A673 (cell line): ENCODE data around the gene NOP58. TPM values are rescaled to one million over a fixed set of nuclear protein-coding genes. Genes with fewer than 3 reads are reported as not detected.
A peak's percentile ranks its signal among the peaks of the same experiment; 100 is the strongest.

Experiments
- BruUV-seq: library from RNA; stranded (reverse); fragments of 400-500 nt; replicated peaks from 2 replicates; lab custom pipeline; 2021; lab: Mats Ljungman, UMichigan
- CTCF ChIA-PET: fragments of 300-600 bp; sonication (Branson Sonifier 250); formaldehyde crosslinking; loops from one replicate; lab custom pipeline; 2022; ENCODE audit warnings: antibody characterized with exemption; lab: Charles Lee
- POLR2A ChIA-PET: fragments of 300-600 bp; sonication (Branson Sonifier 250); formaldehyde crosslinking; loops from one replicate; lab custom pipeline; 2022; ENCODE audit warnings: antibody characterized with exemption; ENCODE audit not compliant: low non-redundant PET; lab: Charles Lee
- DNase-seq: peaks from one replicate; pipeline ENCODE4 v3.0.0-alpha.2; 2015; ENCODE audit warnings: low spot score
- H3K27ac ChIP-seq: fragments of 200-600 bp; sonication (generic); 2 replicates; pipeline ENCODE4 v1.5.1; 2016; ENCODE audit warnings: mixed run types, low read depth, mild to moderate bottlenecking, mixed read lengths, antibody characterized with exemption, low read length; ENCODE audit not compliant: poor library complexity, severe bottlenecking
- H3K27me3 ChIP-seq: fragments of 200-600 bp; sonication (generic); replicated peaks from 2 replicates; pipeline ENCODE4 v1.6.1; 2017; ENCODE audit warnings: mixed run types, low read depth, mild to moderate bottlenecking, mixed read lengths, antibody characterized with exemption, low read length; ENCODE audit not compliant: insufficient read depth, poor library complexity
- H3K36me3 ChIP-seq: fragments of 200-600 bp; sonication (generic); 2 replicates; pipeline ENCODE4 v1.6.1; 2016; ENCODE audit warnings: mixed run types, mild to moderate bottlenecking, mixed read lengths, antibody characterized with exemption, low read length; ENCODE audit not compliant: insufficient read depth, poor library complexity, severe bottlenecking
- H3K4me1 ChIP-seq: fragments of 200-600 bp; sonication (generic); 2 replicates; pipeline ENCODE4 v1.6.1; 2017; ENCODE audit warnings: mixed run types, mild to moderate bottlenecking, mixed read lengths, antibody characterized with exemption, low read length; ENCODE audit not compliant: insufficient read depth, poor library complexity, severe bottlenecking
- H3K4me3 ChIP-seq: fragments of 200-600 bp; sonication (generic); 2 replicates; pipeline ENCODE4 v1.5.1; 2016; ENCODE audit warnings: low read depth, mixed run types, mild to moderate bottlenecking, mixed read lengths, low read length; ENCODE audit not compliant: poor library complexity, severe bottlenecking
- H3K9me3 ChIP-seq: fragments of 200-600 bp; sonication (generic); 2 replicates; pipeline ENCODE4 v1.6.1; 2016; ENCODE audit warnings: mixed run types, low read depth, mild to moderate bottlenecking, mixed read lengths, antibody characterized with exemption, low read length; ENCODE audit not compliant: poor library complexity, severe bottlenecking
- EZH2 ChIP-seq: fragments of 200-600 bp; sonication (generic); IDR thresholded peaks from 2 replicates; pipeline ENCODE4 v1.6.1; 2017; ENCODE audit warnings: borderline replicate concordance, low read depth, mild to moderate bottlenecking, mixed read lengths, antibody characterized with exemption, low read length; ENCODE audit not compliant: poor library complexity, severe bottlenecking
- intact Hi-C: fragments of 100-400 bp; cut with micrococcal nuclease; formaldehyde crosslinking; loops from one replicate; pipeline ENCODE4 v1.10.0; 2022; ENCODE audit not compliant: unreplicated experiment
- total RNA-seq: library from RNA; stranded (reverse); gene quantifications from 2 replicates; pipeline ENCODE4 v1.2.3, GENCODE V29; 2021
- TF ChIP-seq, protein P1 (sequence below): fragments of 300-800, 200-600 bp; sonication (generic); conservative IDR thresholded peaks from 2 replicates; pipeline ENCODE4 v1.5.1; 2017; ENCODE audit warnings: low read depth, mild to moderate bottlenecking, antibody characterized with exemption, low read length, moderate library complexity, mixed read lengths

Gene NOP58
- total RNA-seq, 1 experiment from 2014 or later = 181 TPM

- ChIA-PET CTCF (no interaction called here), POLR2A (no interaction called here)
- H3K4me3 ChIP-seq = no peak overlapping the region
Observed at GRCh38 chr2:202299712-202300111, 34.1 kb downstream of the NOP58 start.

GRCh38 chr2:202306034-202306433, 40.5 kb downstream of the NOP58 start:
- no peaks in the 10 kb centered on the region for H3K4me1 ChIP-seq
- no peak for DNase-seq
- H3K36me3 ChIP-seq = peaks cover 76% of the 10 kb centered on the region
- H3K27me3 ChIP-seq = no peaks in the 10 kb centered on the region
- H3K9me3 ChIP-seq = no peaks in the 10 kb centered on the region
- ChIA-PET CTCF (no interaction called here), POLR2A (no interaction called here)
- no peak overlapping the region for H3K27ac ChIP-seq
- no peak overlapping the region for H3K4me3 ChIP-seq
- intact Hi-C loops = no loop called here
- TF ChIP-seq, protein P1, sequence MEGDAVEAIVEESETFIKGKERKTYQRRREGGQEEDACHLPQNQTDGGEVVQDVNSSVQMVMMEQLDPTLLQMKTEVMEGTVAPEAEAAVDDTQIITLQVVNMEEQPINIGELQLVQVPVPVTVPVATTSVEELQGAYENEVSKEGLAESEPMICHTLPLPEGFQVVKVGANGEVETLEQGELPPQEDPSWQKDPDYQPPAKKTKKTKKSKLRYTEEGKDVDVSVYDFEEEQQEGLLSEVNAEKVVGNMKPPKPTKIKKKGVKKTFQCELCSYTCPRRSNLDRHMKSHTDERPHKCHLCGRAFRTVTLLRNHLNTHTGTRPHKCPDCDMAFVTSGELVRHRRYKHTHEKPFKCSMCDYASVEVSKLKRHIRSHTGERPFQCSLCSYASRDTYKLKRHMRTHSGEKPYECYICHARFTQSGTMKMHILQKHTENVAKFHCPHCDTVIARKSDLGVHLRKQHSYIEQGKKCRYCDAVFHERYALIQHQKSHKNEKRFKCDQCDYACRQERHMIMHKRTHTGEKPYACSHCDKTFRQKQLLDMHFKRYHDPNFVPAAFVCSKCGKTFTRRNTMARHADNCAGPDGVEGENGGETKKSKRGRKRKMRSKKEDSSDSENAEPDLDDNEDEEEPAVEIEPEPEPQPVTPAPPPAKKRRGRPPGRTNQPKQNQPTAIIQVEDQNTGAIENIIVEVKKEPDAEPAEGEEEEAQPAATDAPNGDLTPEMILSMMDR = no peak
- TF ChIP-seq EZH2 = no peak
- BruUV-seq = no TSS peak

More at GRCh38 chr2:202299712-202300111, 34.1 kb downstream of the NOP58 start:
- no peak for TF ChIP-seq EZH2
- TF ChIP-seq, protein P1 = no peak
- H3K27me3 ChIP-seq = no peaks in the 10 kb centered on the region
- no peak for DNase-seq
- BruUV-seq = no TSS peak
- intact Hi-C loops = no loop called here
- peaks cover 96% of the 10 kb centered on the region for H3K36me3 ChIP-seq
- no peaks in the 10 kb centered on the region for H3K9me3 ChIP-seq
- no peak overlapping the region for H3K27ac ChIP-seq
- H3K4me1 ChIP-seq = no peaks in the 10 kb centered on the region

DNA sequence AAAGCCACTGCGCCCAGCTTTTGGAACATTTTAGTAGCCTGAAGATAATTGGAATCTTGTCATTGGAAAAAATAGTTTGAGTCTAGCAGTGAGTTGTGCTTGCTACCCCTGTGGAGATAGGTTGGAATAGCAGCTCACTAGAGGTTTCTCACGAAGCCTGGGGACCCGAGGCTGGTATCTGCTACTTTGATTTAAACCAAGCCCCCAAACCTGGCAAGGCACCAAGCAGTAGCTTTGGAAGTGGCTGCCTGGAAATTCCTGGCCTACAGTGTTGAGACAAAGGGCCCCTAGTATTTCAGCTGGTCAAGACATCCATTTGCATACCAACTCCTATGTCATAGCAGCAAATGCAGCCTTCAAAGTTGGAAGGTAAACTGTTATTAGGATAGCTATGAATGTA, 42.1 kb downstream of the NOP58 start:
- intact Hi-C loops = no loop called here
- TF ChIP-seq EZH2 = no peak
- DNase-seq = peak; percentile 17
- no peaks in the 10 kb centered on the region for H3K9me3 ChIP-seq
- no peaks in the 10 kb centered on the region for H3K4me1 ChIP-seq
- H3K27me3 ChIP-seq = no peaks in the 10 kb centered on the region
- H3K36me3 ChIP-seq = peaks cover 64% of the 10 kb centered on the region
- no peak overlapping the region for H3K27ac ChIP-seq
- ChIA-PET POLR2A (no interaction called here), CTCF (no interaction called here)
- no TSS peak for BruUV-seq
- no peak overlapping the region for H3K4me3 ChIP-seq

DNA sequence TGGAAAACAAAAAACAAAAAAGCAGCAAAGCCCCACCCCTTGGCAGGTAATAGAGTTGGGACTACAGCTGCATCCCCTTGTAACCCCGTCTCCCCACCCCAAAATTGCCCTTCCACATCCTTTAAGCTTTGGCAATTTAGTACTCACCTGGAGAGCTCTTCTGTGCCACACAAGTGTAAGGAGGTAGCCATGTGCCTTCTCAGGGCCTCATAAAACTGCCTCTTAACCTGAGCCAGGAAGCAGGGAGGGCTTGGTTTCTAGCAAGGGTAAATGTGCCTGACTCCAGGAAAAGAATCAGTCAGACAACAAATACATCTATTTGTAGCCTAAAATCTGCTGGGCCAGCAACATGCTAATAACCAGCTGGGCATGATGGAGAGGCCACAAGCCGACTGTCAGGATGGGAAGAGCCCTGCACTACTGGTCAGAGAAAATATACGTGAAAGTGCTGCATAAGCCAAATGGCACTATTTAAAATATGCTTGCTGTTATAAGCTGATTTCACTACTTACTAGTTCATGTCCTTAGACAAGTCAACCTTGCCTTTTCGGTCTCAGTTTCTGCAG, 46.3 kb downstream of the NOP58 start:
- intact Hi-C loops = no loop called here
- Histone ChIP-seq H3K27ac (no peak overlapping the region), H3K4me3 (no peak overlapping the region), H3K36me3 (peaks cover 27% of the 10 kb centered on the region), H3K9me3 (no peaks in the 10 kb centered on the region), H3K4me1 (peaks cover 4% of the 10 kb centered on the region), H3K27me3 (no peaks in the 10 kb centered on the region)
- ChIA-PET POLR2A (no interaction called here), CTCF (no interaction called here)
- TF ChIP-seq, protein P1 = no peak
- no peak for TF ChIP-seq EZH2
- no TSS peak for BruUV-seq
- no peak for DNase-seq
